Thyroid gland (tissue), 4 donors: Measurements from ENCODE around the gene NEMP1. TPM values are rescaled to one million over a fixed set of nuclear protein-coding genes. Genes with fewer than 3 reads are reported as not detected.

Experiments used
- DNase-seq, 2 donors: peaks; one replicate each; pipeline ENCODE4 v3.0.0-alpha.2; 2019
- H3K27ac ChIP-seq, 3 donors: fragments of 200-600 bp; sonication (generic); 1 replicate in 2 of 3; 2 replicates in 1 of 3; pipeline ENCODE4 v1.5.1; 2016 to 2019; ENCODE audit warnings: mild to moderate bottlenecking in 1 of 3, moderate library complexity in 1 of 3
- H3K27me3 ChIP-seq: fragments of 200-600 bp; sonication (generic); one replicate; pipeline ENCODE4 v1.5.1; 2019
- H3K36me3 ChIP-seq, 2 donors: fragments of 200-600 bp; sonication (generic); one replicate each; pipeline ENCODE4 v1.5.1; 2016 to 2019
- H3K4me1 ChIP-seq, 2 donors: fragments of 200-600 bp; sonication (generic); one replicate each; pipeline ENCODE4 v1.5.1; 2017 to 2019
- H3K4me3 ChIP-seq, 3 donors: fragments of 200-600 bp; sonication (generic); replicated peaks in 1 of 3; 1 replicate in 2 of 3; 2 replicates in 1 of 3; pipeline ENCODE4 v1.5.1; 2016; ENCODE audit warnings: mild to moderate bottlenecking in 1 of 3
- H3K9me3 ChIP-seq: fragments of 200-600 bp; sonication (generic); one replicate; pipeline ENCODE4 v1.5.1; 2017
- CTCF ChIP-seq, 6 experiments: fragments of 200-600 bp in 3 of 6; fragments of 450-650 bp in 3 of 6; sonication (generic) in 3 of 6; IDR thresholded peaks; one replicate each; pipeline ENCODE4 v1.5.1; 2016 to 2019; ENCODE audit warnings: antibody characterized with exemption in 6 of 6, mild to moderate bottlenecking in 2 of 6, inconsistent platforms in 1 of 6, moderate library complexity in 1 of 6
- POLR2A ChIP-seq, 2 donors: fragments of 450-650 bp; IDR thresholded peaks; one replicate each; pipeline ENCODE4 v1.6.1; 2017; ENCODE audit warnings: antibody characterized with exemption in 2 of 2, mild to moderate bottlenecking in 2 of 2, moderate library complexity in 1 of 2
- WGBS, 2 donors: methylation state at CpG; one replicate each; pipeline ENCODE4 v1.1.5; 2017; 5-methylcytosine and 5-hydroxymethylcytosine counted together
- intact Hi-C: fragments of 100-400 bp; cut with DNase I; formaldehyde crosslinking; loops from one replicate; pipeline ENCODE4 v1.15.1; 2023
- total RNA-seq, 4 donors: library from RNA; depleted of rRNA; stranded (reverse); fragments of >200 nt; gene quantifications; one replicate each; pipeline ENCODE4 v1.2.3, GENCODE V29; 2016

Gene NEMP1
- total RNA-seq, 4 donors from 2014 or later: 5.6 to 10.9 (median 9.2) TPM

DNA sequence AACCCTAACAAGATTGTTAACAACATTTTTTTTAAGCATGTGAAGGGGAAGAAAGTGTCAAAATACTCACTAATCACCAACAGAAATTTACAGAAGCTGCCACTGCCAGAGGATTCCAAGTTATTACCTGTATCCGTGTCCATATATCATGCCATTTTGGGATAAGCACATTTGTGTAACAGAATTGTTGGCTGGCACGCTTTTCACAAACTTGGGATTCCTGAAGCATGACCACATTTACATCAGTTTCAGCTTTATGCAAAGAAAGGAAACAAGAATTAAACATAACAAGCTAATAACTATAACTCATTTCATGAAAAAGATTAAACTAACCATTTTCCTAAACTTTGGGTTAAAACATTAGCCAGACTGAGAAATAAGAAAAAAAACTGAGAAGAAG is 5.9 kb downstream of the NEMP1 start:
- no peak for DNase-seq
- peaks cover 3 to 7% of the 10 kb centered on the region in 2 donors for H3K4me1 ChIP-seq
- no peak overlapping the region for H3K4me3 ChIP-seq
- H3K27me3 ChIP-seq: no peaks in the 10 kb centered on the region
- WGBS, 2 donors: 89% methylated on average over 2 of the region's 2 CpGs
- no peaks in the 10 kb centered on the region for H3K9me3 ChIP-seq
- intact Hi-C loops: no loop called here
- no peak overlapping the region for H3K27ac ChIP-seq
- TF ChIP-seq POLR2A (IDR thresholded peaks at IDR 0.05) (no peak), CTCF (IDR thresholded peaks at IDR 0.05) (no peak)
- H3K36me3 ChIP-seq: peaks cover 3 to 6% of the 10 kb centered on the region in 2 donors

DNA sequence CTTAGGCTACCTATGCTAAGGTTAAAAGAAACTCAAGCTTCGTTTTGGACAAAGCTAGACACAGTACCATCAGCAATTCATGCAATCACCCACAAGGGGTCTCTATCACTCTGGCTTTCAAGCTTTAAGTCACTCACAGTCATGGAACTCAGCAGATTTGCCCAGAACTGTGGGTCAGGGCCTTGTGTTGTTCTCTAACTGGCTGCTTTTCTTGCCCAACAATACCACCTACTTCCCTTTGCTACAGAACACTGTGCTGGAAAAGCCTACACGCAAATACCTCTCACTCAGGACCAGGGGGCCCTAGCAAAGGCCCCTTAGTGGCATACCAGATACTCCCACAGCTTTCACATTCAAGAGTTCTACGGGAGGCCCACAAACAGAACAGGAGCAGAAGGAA is 9.1 kb downstream of the NEMP1 start:
- Histone ChIP-seq H3K27me3 (no peaks in the 10 kb centered on the region), H3K4me1 (peaks cover 0 to 4% of the 10 kb centered on the region in 2 donors), H3K27ac (peak overlapping the region in 2 of 3 donors; percentile 39 to 47), H3K9me3 (no peaks in the 10 kb centered on the region), H3K4me3 (no peak overlapping the region), H3K36me3 (peaks cover 3 to 6% of the 10 kb centered on the region in 2 donors)
- DNase-seq: peak; percentile 64 to 68
- TF ChIP-seq CTCF (IDR thresholded peaks at IDR 0.05): peak; percentile 44 to 96 (median 87)
- TF ChIP-seq POLR2A (IDR thresholded peaks at IDR 0.05): no peak
- intact Hi-C loops: loop anchor here (5.0 kb wide), 1 partner anchor 43 kb away; the partner anchor contains the start of gene STAT6
- WGBS, 2 donors: 31 to 33% methylated on average over 3 of the region's 3 CpGs

DNA sequence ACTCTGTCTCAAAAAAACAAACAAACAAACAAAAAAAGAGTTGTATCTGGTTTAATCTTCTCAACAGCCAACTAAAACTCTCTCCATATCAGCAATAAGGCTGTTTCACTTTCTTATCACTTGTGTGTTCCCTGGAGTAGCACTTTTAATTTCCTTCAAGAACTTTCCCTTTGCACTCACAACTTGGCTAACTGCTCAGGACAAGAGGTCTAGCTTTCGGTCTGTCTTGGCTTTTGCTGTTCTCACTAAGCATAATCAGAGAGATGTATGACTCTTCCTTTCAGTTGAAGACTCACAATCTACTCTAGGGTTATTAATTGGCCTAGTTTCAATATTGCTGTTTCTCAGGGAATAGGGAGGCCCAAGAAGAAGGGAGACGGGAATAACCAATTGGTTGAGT is 12.3 kb downstream of the NEMP1 start:
- Histone ChIP-seq H3K4me3 (no peak overlapping the region), H3K4me1 (peaks cover 0 to 4% of the 10 kb centered on the region in 2 donors), H3K27ac (no peak overlapping the region), H3K36me3 (no peaks in the 10 kb centered on the region), H3K9me3 (no peaks in the 10 kb centered on the region), H3K27me3 (no peaks in the 10 kb centered on the region)
- DNase-seq: no peak
- intact Hi-C loops: loop anchor here (5.0 kb wide), 1 partner anchor 46 kb away; the partner anchor contains the start of gene STAT6
- TF ChIP-seq CTCF (IDR thresholded peaks at IDR 0.05): no peak
- whole genome bisulfite sequencing, 2 donors: 85 to 91% methylated on average over 2 of the region's 2 CpGs

GRCh38 chr12:57063991-57064685 is 14.5 kb downstream of the NEMP1 start:
- no peak for DNase-seq
- intact Hi-C loops: no loop called here
- no peaks in the 10 kb centered on the region for H3K4me1 ChIP-seq
- no peaks in the 10 kb centered on the region for H3K27me3 ChIP-seq
- no peak overlapping the region for H3K4me3 ChIP-seq
- H3K36me3 ChIP-seq: peaks cover 0 to 6% of the 10 kb centered on the region in 2 donors
- no peak overlapping the region for H3K27ac ChIP-seq
- TF ChIP-seq CTCF (IDR thresholded peaks at IDR 0.05) (no peak), POLR2A (IDR thresholded peaks at IDR 0.05) (no peak)
- H3K9me3 ChIP-seq: no peaks in the 10 kb centered on the region
- 71 to 84% methylated on average over 5 of the region's 5 CpGs for WGBS, 2 donors

- Histone ChIP-seq H3K4me1 (no peaks in the 10 kb centered on the region), H3K36me3 (peaks cover 9 to 10% of the 10 kb centered on the region in 2 donors), H3K27ac (no peak overlapping the region), H3K4me3 (no peak overlapping the region), H3K27me3 (no peaks in the 10 kb centered on the region), H3K9me3 (no peaks in the 10 kb centered on the region)
- WGBS, 2 donors: 94 to 97% methylated on average over 1 of the region's 1 CpG
- TF ChIP-seq CTCF (IDR thresholded peaks at IDR 0.05): no peak
- intact Hi-C loops: no loop called here
- DNase-seq: no peak
These were observed 20.1 kb downstream of the NEMP1 start for GRCh38 chr12:57058454-57058853.
